HFF-Myc (cell line): ENCODE data around the gene CAMTA1.

Experiments used
- DNase-seq: peaks from one replicate; pipeline ENCODE4 v3.0.0-alpha.2; 2011; ENCODE audit warnings: low read depth; ENCODE audit errors: extremely low read depth
- H3K4me3 ChIP-seq: replicated peaks from 2 replicates; pipeline ENCODE4 v1.5.1; 2011; ENCODE audit warnings: low read depth, mild to moderate bottlenecking, control low read depth, low read length
- TF ChIP-seq, protein P1 (sequence below): IDR thresholded peaks from 2 replicates; pipeline ENCODE4 v1.5.1; 2012; ENCODE audit warnings: mild to moderate bottlenecking, low read depth, low read length, control low read depth; ENCODE audit errors: missing control alignments

The CAMTA1 gene

DNA sequence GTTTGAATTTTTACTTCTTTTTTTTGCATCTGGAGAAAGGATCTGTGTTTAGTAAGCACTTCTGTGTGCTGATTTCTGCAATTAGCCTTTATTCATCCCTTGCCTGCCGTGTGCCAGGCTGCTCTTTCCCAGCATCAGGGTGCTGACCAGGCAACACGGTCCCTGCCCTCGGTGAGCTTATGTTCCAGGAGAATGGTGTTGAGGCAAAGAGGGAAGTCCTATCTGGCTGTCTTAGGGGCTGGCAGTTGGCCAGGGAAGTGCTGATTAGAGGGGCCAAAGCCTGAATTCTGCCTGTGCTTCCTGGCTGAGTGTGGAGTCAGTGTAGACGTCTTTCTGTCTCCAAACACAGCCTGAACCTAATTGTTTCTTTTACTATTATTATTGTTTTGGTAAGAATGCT, 187.1 kb downstream of the CAMTA1 start:
- H3K4me3 ChIP-seq, result no peak overlapping the region
- TF ChIP-seq, protein P1, sequence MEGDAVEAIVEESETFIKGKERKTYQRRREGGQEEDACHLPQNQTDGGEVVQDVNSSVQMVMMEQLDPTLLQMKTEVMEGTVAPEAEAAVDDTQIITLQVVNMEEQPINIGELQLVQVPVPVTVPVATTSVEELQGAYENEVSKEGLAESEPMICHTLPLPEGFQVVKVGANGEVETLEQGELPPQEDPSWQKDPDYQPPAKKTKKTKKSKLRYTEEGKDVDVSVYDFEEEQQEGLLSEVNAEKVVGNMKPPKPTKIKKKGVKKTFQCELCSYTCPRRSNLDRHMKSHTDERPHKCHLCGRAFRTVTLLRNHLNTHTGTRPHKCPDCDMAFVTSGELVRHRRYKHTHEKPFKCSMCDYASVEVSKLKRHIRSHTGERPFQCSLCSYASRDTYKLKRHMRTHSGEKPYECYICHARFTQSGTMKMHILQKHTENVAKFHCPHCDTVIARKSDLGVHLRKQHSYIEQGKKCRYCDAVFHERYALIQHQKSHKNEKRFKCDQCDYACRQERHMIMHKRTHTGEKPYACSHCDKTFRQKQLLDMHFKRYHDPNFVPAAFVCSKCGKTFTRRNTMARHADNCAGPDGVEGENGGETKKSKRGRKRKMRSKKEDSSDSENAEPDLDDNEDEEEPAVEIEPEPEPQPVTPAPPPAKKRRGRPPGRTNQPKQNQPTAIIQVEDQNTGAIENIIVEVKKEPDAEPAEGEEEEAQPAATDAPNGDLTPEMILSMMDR, result no peak
- DNase-seq, result no peak

DNA sequence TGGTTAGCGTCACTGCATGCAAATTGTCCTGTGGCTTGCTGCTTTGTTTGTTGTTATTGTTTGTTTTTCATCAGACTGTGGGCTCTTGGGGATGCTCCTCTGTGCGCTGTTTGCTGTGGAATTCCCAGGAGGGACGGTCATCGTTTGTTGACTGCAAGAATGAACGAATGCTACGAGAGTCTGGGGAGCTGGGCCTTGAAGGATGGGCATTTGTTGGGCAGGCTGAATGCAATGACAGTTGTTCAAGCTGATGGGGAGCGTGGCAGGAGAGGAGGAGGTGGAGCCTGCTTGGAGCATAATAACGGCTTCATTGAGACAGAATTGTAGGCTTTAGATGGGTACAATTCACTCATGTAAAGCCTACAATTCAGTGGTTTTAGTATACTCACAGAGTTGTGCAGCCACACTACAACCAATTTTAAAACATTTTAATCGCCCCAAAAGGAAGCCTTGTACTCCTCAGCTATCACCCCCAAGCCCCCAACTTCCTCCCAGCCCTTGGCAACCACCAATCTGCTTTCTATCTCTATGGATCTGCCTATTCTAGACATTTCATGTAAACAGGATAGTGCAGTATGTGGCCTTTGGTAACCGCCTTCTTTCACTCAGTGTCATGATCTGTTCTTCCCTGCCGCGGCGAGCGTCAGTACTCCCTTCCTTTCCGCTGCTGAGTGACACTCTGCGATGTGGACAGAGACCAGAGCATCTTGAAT, 190.2 kb downstream of the CAMTA1 start:
- no peak overlapping the region for H3K4me3 ChIP-seq
- TF ChIP-seq, protein P1, result no peak
- DNase-seq, result no peak

DNA sequence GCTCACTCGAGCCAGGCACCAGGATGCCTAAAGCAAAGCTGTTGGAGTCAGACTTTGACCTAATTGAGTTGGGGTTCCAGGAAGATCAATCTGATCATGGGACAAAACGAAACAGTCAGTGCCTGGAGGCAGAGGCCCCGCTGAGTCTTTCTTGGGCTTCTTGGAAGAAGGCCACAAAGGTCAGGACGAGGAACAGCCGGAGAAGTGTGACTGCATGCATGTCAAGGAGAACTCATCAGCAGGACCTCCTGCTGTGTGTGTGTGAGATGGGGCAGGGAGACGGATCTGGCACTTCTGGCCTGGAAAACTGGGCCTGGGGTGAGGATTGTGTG, 190.8 kb downstream of the CAMTA1 start:
- no peak overlapping the region for H3K4me3 ChIP-seq
- TF ChIP-seq, protein P1, result no peak
- DNase-seq, result no peak

DNA sequence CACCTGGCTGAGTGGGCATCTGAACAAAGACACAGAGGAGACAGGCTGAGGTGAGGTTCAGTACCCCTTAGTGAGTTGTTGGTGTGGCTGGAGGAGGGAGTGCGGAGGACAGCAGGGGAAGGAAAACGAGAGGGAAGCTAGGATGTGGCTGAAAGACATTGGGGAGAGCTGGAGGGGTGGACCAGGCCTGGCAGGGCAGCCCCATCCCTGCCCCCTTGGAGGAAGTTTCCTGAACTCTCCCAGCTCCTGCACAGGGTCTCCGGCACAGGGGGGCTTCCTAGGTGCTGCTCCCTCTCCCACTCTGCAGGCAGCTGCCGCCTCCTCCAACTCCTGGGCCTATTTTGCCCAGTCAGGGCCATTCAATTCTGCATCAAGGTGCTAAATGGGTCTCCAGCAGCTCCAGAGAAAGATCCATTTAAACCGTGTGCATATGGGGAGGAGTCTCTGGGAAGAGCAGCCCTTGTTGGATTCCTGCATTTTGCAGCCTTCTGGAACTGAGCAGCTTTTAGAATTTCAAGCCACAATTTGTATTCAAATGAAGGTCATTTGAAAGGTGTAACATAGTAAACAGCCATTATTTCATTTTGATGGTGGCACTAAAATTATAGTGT, 193.9 kb downstream of the CAMTA1 start:
- TF ChIP-seq, protein P1, result no peak
- no peak for DNase-seq
- H3K4me3 ChIP-seq, result no peak overlapping the region

DNA sequence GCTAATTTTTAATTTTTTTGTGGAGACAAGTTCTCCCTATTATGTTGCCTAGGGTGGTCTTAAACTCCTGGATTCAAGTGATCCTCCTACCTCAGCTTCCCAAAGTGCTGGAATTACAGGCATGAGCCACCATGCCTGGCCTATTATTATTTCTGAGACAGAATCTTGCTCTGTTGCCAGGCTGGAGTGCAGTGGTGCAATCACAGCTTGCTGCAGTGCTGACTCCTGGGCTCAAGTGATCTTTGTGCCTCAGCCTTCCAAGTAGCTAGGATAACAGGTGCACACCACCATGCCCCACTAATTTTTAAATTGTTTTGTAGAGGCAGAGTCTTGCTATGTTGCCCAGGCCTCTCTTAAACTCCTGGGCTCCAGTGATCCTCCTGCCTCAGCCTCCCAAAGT, 196.3 kb downstream of the CAMTA1 start:
- no peak for DNase-seq
- H3K4me3 ChIP-seq, result no peak overlapping the region
- TF ChIP-seq, protein P1, result no peak

DNA sequence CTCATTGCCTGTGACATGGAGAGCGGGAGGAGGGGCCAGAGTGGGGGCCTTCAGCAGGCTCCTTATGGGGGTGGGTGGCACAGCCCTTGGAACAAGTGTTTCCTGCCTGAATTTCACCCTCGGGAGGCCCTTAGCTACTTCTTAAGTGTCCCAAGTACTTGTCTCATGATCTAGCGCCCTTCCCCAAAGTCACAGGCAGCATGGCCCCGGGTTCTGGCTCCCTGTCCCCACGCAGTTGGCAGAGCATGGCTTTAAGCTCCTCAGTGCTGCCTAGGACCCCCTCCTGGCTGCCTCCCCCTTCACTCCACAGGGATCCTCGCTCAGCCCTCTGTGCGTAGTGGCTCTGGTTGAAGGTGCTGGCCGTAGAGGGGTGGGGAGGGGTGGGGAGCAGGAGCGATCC, 197.2 kb downstream of the CAMTA1 start:
- no peak for DNase-seq
- TF ChIP-seq, protein P1, result no peak
- no peak overlapping the region for H3K4me3 ChIP-seq
